ENCODE results near the gene RAET1G.
"Not testable (repeated sequence)": the region's sequence is repeated elsewhere in the genome, so short reads cannot be mapped to it uniquely, and the experiment has no call there.

RAET1G gene

DNA sequence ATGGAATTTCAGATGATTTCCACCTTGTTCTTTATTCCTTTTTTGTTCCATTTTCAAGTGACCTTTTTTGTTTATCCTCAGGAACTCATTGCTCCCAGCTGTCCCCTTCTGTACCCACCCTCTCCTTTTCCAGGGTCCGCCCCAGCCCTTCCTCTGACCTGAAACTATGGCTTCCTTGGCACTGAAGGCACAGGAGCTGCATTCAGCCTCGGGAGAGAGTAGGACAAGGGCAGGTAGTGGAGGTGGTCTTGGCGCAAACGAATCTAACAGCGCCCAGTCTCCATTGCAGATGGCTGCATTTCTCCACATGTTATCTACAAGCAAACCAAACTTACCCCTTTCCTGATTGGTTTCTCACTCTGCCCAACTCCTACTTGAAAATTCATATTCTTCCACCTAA, 10.1 kb upstream of the RAET1G start:
- no peak for DNase-seq

DNA sequence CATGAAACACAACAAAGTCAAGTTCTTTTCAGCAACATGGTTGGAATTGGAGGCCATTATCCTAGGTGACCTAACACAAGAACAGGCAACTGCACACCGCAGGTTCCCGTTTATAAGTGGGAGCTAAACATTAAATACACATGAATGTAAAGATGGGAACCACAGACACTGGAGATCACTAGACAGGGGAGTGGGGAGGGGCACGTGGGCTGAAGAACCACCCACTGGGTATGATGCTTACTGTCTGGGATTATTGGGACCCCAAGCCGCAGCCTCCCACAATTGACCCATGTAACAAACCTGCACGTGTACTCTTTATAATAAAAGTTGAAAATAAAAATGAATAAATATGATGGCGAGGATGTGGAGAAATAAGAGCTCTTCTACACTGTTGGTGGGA, 8.6 kb upstream of the RAET1G start:
- no peak for DNase-seq

DNA sequence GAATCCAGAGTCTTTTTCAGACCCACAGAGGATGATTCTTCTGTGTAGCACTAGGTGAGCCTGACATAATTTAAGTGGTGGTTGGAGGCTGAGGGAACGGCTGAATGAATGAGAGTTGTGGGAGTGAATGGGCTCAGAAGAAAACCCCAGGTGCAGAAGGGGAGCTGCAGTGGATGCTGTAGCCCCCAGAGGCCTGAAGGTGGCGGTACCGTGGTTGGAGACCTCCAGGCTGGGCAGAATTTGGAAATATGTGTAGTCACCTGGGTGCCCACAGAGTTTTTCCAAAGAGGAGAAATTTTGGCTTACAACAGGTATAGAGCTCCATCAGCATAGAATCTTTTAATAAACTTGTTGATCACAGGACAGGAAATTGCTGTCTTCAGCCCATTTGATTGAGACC, 6.5 kb upstream of the RAET1G start:
- no peak for DNase-seq

DNA sequence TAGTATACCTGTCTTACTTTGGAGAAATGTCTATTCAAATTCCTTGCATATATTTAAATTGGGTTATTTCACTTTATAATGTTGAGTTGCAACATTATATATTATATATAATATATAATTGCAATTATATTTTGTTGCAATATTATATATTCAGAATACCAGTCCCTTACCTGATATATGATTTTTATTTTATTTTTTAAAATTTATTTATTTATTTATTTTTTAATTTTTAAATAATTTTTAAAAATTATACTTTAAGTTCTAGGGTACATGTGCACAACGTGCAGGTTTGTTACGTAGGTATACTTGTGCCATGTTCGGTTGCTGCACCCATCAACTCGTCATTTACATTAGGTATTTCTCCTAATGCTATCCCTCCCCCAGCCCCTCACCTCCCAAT, 4.1 kb upstream of the RAET1G start:
- DNase-seq: not testable (repeated sequence)

DNA sequence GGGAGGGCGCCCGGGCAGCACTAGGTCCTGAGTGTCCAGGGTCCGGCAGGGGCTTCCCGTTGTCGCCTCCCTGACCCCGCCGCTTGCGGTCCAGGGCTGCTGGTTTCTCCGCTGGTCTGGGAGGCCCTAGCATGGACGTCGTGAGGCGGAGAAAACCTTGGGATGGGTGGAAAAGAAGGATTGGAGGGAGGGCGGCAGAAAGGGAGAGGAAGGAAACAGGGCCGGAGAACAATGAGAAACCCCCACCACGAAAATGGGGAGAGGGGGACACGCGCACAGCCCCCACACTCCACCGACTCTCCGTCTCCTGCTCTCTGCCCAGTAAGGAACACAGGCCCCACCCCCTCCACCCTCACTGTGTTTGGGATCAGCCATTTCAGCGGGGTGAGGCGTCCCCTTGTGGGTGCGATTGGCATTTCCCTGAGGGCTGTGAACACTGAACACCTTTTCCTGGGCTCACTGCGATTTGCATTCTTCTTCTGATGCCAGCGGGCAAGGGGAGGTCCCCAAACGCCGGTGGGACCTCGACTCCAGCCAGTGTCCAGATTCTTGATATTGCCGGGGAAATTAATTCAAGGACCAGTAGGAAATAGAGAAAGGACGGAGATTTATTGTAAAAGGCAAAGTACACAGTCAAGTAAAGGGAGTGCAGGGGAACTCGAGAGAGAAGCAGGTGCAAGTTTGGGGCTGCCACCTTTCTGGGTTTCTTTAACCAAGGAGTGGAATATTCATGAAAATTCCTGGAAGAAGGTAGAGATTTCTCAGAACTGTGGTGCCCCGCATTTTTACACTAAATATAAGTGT, 3.3 kb upstream of the RAET1G start:
- no peak for DNase-seq

DNA sequence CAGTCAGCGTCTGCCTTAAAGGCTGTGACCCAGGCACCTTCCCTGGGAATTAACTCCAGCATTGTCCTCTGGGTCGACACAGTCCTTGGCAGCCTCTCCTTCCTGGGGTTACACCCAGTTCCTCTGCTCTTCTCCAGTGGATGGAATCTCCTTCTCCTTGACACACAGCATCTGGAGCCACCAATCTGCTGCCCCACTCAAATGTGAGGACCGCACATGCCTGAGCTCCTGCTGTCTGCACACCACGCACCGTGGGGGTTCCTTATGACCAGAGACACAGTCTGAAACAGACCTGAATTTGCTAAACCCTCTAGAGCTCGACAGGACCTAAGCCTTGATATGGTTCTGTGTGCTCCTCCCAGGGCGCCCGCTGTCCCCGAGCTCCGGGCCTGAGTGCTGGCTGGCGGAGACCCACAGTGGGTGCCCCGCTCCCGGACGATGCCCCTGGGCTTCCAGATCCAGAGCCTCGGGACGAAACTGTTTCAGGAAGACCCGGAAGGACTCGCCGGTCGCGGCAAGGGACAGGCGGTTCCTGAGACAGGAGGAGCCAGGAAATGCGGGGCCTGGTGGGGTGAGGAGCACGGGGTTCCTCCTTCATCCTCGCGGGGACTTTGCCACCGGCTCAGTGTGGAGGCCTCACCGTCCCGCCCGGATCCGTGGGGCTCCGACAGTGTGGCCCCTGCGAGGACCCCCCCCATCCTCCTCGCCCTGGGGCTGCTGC, 2.5 kb upstream of the RAET1G start:
- no peak for DNase-seq

DNA sequence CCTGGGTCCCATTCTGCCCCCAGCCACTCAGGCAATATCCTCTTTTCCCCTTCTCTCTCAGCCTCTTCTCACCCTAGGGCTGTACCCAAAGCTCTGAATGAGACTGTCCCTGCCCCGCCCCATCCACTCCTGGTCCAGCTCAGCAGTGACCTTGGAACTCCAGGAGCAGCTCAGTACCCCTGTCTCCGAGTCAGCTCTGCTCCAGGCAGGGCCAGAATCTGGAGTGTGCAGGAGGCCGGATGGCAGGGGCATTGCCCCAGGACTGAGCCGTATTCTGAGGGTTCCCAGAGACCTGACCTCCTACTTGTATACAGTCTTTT, 2.0 kb upstream of the RAET1G start:
- no peak for DNase-seq

DNA sequence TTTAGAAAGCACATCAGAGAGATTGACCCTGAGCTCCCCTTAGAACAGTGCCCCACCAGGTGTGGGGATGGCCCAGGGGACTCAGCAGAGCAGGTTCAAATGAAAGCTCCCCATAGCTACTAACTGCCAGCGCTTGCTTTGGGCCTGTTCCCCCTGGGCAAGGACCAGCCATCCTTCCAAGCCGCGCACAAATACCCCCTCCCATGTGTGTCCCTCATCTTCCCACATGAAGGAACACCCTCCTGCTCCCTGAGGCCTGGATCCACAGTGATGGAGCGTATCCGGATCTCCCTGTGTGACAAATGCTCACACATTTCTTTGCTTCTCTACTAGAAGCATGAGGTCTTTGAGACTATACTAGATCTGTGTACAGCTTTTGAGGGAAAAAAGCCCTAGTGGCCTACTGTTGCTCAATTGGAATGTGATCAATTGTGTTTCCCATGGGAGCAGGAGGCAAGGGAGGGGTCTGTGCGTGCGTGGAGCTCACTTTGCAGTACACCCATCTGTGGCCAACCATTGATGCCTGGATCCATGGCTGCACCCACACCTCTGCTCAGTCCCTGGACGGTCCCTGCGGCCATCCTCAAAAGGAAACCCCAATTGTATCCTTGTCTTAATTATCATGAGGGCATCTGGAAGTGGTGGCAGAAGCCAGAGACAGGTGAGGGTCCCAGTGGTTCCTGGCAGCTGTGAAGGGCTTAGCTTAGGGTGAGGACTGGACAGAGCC, 1.4 kb upstream of the RAET1G start:
- DNase-seq: no peak

DNA sequence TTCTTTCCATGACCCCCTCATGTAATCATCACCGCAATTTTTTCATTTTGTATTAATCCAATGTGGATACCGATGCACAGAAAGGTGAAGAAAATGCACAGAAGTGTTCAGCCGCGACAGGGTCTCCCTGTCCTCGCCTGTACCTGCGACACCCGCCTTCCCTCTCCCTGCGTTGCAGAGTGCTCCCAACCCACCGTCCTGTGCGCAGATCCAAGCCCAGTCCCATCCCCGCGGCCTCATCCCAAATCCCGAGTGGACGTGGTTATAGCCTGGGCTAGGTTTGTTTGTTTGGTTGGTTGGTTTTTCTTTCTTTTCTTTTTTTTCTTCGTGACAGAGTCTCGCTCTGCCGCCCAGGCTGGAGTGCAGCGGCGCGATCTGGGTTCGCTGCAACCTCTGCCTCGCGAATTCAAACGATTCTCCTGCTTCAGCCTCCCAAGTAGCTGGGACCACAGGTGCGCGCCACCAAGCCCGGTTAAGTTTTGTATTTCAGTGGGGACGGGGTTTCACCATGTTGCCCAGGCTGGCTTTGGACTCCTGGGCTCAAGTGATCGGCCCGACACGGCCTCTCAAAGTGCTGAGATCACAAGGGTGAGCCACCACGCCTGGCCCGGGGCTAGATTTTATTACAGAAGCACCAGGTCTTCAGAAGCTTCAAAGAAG, 536 bp upstream of the RAET1G start:
- DNase-seq: no peak

DNA sequence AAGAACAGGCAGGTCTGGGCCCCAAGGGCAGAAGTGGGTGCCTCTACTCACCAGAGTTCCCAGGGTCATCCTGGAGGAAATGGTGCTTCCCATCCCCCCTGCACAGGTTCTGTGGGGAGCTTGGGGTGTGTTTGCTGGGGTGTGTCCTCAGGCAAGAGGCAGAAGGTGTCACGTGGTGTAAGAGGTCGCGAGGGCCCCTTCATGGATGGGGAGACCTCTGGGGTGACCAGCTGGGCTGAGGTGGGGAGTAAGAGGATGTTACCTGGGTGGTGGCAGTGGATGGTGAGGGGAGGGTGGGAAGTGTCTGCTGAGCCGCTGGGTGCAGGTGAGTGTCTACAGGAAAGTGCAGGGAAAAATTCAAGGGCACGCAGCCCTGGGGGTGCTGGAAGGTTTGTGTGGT, 830 bp downstream of the RAET1G start:
- DNase-seq: not testable (repeated sequence)

DNA sequence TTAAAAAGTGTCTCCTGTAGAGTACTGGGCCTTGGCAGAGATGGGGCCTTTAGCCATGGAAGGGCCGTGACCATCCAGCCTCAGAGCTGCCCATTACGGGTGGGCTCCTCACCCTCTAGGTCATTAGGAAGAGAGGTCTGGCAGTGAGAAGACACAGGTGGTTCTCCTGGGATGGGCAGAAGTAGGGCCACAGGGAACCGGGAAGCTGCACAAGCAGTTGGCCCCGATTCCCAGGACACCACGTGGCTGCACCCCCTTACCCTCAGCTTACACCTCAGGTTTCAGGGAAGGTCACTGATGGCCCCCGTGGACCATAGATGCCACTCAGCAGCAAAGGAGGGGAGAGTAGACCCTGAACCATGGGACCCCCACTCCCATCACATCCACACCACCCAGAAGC, 1.6 kb downstream of the RAET1G start:
- DNase-seq: no peak

DNA sequence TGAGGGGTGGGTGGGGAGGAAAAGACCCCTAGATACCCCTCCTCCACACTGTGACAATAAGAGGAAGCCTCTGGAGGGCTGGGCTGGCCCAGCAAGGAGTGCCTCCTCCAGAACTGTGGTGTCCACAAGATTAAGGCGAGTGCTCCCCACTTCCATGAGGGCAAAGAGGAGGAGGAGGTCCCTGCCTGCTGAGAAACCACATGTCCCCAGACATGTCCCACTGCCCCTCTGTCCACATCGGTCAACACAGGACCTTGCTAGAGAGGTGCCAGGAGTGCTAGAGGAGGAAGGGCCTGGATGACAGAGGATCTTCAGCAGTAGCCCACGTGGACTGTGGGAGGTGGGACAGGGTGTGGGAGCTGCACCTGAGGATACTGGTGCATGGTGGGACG, 3.1 kb downstream of the RAET1G start:
- no peak for DNase-seq

DNA sequence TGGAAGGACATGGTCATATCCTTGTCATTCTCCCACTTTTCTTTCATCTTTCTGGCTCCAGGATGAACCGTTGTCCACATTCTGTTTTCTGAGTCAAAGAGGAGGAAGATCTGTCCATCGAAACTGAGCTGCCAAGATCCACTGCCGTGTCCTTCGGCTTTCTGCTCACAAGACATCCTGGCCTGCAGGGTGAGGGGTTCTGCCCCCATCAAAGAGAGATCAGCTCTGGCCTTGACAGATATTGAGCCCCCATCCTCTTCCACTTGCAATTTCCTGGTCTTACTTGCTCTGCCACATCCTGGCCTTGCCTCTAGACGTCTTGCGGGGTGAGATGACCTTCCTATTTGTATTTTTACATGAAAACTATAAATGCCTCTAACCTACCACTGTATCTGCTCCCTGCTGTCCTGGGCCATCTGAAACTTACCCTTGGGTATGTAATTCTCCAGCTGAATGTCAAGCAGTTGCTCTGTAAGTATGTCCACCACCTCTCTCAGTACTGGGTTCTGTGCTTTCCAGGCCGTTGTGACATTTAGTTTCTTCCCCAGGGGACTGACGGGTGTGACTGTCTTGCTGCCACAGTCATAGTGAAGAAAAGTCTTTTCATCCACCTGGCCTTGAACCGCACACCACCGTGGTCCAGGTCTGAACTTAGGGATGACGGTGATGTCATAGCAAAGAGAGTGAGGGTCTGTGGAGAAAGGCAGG, 3.6 kb downstream of the RAET1G start:
- DNase-seq: not testable (repeated sequence)

DNA sequence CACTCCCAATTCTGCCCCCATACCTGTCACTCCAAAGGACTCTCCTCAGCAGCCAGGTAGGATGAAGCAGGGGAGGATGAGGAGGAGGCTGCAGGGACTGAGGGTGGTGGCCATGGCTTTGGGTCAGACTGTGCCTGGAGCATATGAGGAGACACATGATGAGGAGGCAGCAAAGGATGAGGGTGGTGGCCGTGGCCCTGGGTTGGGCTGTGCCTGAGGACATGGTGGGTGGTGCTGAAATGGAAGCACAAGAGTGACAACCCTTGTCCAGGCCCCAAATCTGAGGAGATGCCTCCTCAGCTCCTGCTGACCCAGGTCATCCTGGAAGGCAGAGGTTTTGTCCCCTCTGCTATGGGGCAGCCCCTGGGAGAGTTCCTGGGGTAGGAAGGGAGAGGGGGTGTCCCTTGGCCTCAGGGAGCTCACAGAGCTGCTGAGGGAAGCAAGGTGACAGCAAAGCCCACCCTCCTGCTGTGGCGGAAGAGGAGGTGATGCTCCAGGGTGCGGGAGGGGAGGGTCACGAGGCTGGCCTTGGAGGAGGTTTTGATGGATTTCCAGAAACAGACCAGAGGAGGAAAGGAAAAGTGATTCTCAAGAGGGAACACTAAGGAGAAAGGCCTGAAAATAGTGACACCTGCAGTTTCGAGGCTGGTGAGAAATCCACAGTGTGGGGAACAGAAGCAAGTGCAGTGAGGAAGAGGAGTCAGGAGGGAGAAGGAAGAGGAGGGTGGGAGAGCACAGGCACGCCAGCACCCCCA, 4.6 kb downstream of the RAET1G start:
- DNase-seq: no peak

DNA sequence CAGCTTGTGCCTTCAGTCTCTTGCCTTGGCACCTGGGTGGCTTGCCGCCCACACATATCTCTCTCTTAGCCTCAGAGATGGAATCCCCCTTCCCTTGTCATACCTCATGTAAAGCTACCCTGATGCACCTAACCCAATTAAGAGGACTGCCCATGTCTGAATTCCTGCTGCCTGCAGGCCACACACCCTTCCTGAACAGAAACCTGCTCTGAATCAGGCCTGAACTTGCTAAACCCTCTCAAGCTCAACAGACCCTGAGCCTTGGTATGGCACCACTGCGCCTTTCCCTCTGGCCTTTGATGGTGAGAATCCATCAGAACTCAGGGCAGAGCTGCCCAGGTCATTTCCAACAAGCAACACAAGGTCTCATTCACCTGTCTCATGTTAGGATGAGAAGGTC, 5.2 kb downstream of the RAET1G start:
- DNase-seq: no peak

DNA sequence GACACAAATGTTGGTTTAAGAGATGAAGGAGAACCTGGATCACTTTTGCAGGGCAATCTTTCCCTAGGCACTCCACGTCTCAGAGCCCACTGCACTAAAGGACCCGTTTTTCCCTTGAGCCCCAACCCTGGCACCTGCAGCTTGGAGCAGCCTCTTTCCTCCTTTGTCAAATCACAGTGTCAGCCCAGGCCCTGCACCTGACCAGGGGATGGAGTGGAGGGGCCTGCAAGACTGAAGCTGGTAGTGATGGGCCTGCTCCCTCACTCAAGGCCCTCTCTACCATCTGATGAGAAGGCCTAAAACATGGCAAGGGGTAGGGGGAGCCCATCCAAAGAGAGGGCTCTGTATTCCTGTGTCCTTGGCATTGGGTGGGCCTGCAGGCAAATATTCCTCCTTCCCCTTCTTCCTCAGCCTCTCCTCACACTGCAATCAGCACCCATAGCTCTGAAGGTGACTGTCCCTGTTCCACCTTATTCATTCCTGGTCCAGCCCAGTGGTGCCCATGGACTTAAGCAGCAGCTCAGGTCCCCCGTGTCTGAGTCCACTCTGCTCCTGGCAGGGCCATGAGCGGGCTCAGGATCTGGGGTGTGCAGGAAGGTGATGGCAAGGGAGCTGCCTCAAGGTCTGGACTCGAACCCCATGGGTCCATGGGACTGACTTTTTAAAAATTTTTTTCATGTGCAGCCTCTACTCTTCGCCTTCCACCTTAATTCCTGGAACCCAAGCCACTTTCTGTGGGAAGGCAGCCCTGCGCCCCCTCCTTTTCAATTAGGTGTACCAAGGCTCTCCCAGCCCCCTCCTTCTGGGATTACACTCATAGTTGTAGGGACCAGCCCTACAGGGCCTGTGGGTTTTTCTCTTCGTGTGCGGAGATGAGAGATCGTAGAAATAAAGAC, 6.7 kb downstream of the RAET1G start:
- DNase-seq: no peak

DNA sequence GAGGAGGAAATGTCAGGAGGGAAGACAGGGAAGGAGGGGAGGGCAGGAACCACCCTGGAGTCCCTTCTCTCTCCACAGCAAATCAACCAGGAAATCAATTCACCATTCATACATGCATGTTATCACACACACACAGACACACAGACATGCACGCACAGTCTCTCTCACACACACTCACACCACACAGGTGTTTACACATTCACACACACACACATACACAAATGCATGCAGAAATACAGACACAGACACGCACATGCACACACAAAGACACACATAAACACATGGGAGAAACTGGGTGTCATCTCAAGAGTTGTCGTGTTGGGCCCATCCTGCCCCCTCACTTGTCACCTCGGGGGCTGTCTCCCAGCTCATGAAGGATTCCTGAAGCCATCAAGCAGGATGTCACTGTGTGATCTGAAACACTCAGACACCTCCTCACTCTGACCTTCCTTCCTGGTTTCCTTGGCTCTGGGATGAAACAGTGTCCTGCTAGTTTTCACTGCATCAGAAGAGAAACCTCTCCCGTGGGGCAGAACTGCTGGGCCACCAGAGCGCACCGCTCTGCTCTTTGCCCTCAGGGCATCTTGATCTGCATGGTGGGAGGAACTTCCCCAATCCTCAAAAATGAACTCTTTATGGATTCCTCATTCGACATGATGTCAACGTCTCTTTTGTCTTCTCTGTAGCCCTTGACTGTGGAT, 9.2 kb downstream of the RAET1G start:
- no peak for DNase-seq

DNA sequence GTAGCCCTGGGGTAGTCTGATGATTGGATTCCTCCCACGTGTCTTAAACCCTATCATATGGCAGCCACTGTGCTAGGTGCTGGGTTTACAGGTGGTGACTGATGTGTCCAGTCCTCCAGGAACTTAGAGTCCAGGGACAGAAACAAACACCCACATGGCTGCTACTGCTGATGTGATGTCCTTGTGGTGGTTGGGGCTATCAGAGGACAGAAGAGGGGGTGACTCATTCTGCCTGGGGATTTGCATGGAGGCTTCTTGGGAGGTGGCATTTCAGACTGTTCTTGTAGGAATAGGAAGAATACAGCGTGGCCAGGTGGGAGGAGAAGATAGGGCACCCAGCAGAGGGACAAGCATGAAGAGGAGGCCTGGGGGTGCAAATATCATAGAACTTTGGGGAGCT, 9.8 kb downstream of the RAET1G start:
- DNase-seq: no peak

DNA sequence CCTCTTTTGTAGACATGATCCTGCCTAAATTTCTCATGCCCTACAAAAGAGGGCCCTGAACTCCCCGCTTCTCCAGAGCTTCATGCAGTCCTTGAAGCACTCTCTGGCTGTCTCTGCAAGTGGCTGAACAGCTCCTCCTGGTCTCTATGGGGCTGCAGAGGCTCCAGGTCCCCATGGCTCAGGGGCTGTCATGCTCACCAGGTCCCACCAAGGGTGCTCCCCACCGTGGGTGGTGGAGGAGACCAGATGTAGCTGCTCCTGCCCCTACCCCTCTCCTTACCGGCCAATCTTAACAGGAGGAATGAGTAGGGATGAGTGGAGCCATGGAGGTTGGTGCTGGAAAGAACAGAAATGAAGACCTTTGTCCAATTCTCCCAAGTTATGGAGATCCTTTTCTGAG, 10.2 kb downstream of the RAET1G start:
- DNase-seq: not testable (repeated sequence)

DNA sequence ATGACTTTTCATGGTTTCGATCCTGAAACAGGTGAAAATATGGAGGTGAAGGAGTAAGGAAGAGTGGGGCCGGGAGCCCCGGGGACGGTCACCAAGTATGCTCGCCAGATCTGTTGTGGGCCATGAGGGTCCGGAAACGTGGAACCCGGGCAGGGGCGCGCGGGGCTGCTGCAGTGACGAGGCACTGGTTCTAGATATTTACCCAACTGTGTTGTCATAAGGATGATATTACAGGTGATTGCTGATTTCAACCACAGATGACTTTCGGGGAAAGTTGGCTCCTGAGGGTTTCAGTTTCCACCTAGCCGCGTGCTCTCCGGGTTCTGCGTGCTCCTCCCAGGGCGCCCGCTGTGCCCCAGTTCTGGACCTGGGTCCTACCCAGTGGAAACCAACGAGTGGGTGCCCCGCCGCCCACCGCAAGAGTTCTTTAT, 12.2 kb downstream of the RAET1G start:
- DNase-seq: no peak

All from NK-92 treated with Interleukin-12 subunit alpha and Interleukin-12 subunit beta, amount 100 ng/mL, for 24 hours (cell line).